Measurements from ENCODE around the gene CAPZA2.
"Not testable (repeated sequence)": the region's sequence is repeated elsewhere in the genome, so short reads cannot be mapped to it uniquely, and the experiment has no call there.

CAPZA2 gene

DNA sequence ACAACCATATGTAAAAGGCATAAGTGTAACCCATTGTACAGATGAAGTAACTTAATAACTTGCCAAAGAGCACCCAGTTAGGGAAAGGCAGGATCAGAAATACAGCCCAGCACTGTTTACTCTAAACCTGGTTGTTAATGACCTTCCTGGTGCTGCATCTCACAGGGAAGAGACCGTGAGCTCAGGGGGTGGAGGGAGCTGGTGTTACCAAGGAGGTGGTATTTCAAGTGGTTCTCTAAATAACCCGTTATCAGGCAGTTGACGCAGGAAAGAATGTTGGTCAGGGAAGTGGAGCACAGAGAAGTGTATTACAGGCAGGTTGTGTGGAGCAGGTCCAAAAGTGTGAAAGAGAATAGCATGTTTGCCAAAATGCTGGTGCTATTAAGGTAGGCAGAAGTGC, 86.5 kb downstream of the CAPZA2 start:
- Histone ChIP-seq H3K4me1 (ENCODE audit: insufficient read depth, low read length) (no peaks in the 10 kb centered on the region), H3K9ac (ENCODE audit: low read depth, low read length) (no peak overlapping the region), H3K36me3 (ENCODE audit: insufficient read depth, low read length) (no peaks in the 10 kb centered on the region)

DNA sequence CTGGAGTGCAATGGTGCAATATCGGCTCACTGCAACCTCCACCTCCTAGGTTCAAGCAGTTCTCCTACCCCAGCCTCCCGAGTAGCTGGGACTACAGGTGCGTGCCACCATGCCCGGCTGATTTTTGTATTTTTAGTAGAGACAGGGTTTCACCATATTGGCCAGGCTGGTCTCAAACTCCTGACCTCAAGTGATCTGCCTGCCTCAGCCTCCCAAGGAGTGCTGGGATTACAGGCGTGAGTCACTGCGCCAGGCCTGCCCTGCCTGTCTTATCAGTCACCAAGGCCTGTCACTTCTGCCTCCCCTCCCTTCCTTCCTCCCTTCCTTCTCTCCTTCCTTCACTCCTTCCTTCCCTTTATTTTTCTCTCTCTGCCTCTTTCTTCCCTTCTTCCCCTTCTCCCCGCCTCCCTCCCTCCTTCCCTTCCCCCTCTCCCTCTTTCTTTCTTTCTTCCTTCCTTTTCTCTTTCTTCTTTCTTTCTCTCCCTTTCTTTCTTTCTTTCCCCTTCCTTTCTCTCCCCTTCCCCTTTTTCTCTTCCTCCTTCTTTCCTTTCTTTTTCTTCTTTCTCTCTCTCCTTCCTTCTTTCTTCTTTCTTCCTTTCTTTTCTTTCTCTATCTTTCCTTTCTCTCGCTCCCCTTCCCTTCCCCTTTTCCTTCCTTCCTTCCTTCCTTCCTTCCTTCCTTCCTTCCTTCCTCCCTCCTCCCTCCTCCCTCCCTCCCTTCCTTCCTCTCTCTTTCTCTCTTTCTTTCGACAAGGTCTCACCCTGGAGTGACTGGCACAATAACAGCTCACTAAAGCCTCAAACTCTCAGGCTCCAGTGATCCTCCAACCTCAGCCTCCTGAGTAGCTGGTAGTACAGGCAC, 87.8 kb downstream of the CAPZA2 start:
- H3K9ac ChIP-seq (ENCODE audit: low read depth, low read length): no peak overlapping the region
- no peaks in the 10 kb centered on the region for H3K4me1 ChIP-seq (ENCODE audit: insufficient read depth, low read length)
- H3K9me3 ChIP-seq (ENCODE audit: control insufficient read depth, insufficient read depth, low read length): no peaks in the 10 kb centered on the region
- no peaks in the 10 kb centered on the region for H3K36me3 ChIP-seq (ENCODE audit: insufficient read depth, low read length)

More for the DNA sequence above, 86.5 kb downstream of the CAPZA2 start:
- no peaks in the 10 kb centered on the region for H3K9me3 ChIP-seq (ENCODE audit: control insufficient read depth, insufficient read depth, low read length)

DNA sequence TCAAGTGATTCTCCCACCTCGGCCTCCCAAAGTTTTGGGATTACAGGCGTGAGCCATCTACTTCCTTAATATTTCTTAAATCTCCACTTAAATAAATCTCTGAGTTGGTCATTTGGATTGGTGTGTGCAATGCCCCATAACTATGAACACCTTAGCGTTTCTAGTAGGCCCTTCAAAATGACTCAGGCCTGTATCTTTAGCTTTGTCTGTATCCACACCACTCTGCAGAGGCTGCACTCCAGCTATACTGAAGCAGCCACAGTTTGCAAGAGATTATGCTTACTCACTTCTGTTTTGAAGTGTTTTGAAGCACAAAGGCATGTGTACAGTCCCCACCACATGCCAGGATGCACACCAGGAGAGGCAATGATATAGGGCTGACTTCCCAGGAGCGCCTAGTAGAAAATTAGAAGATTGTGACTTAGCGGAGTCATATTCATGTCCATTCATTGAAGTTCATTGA, 88.5 kb downstream of the CAPZA2 start:
- no peaks in the 10 kb centered on the region for H3K9me3 ChIP-seq (ENCODE audit: control insufficient read depth, insufficient read depth, low read length)
- H3K36me3 ChIP-seq (ENCODE audit: insufficient read depth, low read length): no peaks in the 10 kb centered on the region
- no peaks in the 10 kb centered on the region for H3K4me1 ChIP-seq (ENCODE audit: insufficient read depth, low read length)
- no peak overlapping the region for H3K9ac ChIP-seq (ENCODE audit: low read depth, low read length)

DNA sequence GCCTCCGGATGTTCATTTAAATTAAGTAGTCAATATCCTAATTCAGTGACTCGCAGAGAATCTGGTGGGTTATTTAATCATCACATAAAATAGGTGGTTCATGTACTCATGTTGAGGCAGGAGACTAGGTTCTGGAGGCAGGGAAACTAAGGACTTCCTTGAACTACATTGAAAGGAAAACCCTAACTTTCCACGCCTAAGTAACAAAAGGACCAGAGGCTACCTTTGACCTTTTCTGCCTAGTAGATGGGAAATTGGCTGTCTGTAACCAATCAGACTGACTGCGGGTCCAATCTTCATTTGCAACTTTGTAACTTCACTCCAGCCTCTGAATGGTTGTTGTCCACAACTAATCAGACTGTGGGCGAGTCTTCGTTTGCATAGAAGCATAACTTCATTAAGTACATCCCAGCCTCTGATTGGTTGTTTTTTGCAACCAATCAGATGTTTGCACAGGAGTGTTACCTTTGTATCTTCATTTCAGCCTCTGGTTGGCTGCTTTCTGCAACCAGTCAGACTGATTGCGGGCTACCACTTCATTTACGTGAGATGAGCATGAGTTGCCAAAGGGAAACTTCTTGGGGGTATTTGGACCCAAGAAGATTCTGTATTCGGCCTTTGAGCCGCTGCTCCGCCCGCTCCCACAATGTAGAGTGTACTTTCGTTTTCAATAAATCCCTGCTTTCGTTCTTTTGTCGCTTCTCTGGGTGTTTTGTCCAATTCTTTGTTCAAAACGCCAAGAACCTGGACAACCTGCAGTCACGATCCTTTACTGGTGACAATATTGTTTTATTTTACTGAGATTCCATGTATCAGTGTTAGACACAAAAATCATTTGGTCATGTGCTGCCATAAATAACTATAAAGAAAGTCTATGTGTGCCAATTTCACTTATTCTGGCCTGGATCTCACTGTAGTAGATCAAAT, 89.2 kb downstream of the CAPZA2 start:
- no peaks in the 10 kb centered on the region for H3K4me1 ChIP-seq (ENCODE audit: insufficient read depth, low read length)
- H3K9me3 ChIP-seq (ENCODE audit: control insufficient read depth, insufficient read depth, low read length): no peaks in the 10 kb centered on the region
- H3K36me3 ChIP-seq (ENCODE audit: insufficient read depth, low read length): no peaks in the 10 kb centered on the region
- no peak overlapping the region for H3K9ac ChIP-seq (ENCODE audit: low read depth, low read length)

DNA sequence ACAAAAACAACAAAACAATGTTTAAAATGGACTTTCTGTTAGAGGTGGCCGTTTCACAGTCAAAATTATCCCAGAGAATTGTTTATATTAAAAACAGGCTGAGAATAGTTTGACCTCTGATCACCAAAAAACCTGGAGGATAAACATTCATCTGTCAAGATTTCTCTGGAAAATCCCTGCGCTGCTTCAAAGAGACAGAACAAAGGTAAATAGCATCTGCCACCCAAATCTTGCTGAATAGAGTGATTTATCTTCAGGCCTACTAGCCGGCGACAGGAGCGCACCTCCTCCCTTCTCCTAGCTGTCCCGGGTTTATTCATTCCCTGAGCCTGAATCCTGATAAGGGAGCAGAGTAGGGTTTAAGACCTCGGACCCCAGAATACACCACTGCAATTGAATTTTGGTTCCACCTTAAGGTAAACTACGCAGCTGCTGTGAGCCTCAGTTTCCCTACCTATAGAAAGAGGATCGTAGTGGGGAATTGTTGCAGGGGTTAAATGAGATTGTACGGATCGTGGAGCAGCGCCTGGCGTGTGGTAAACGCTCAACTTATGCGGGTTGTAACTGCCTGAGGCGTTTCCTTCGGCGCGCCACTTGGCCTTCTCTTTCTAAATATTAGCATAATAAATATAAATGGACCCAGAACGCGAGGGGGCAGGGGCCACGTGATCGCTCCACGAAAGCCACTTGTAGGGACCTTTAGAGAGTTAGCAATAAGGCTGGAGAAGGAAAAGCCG, 90.4 kb downstream of the CAPZA2 start:
- H3K4me1 ChIP-seq (ENCODE audit: insufficient read depth, low read length): no peaks in the 10 kb centered on the region

DNA sequence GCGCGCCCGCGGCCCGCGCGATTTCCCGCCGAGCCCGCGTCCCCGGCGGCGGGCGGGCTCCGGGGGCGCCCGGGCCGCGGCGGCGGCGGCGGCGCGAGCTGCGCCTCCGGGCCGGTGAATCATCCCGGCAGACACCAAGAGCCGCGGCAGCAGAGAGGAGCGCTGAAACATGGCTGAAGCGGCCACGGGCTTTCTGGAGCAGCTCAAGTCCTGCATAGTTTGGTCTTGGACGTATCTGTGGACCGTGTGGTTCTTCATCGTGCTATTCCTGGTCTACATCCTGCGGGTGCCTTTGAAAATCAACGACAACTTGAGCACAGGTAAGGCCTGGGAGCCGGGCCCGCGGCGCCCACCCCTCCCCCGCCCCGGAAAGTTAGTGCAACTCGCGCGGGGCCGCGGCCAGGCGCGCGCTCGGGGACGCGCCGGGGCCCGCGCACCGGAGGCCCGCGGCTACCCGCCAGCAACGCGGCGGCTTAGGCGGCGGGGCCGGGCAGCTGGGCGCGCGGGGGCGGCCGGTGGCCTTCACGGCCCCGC, 91.1 kb downstream of the CAPZA2 start, which contains the start of gene ST7:
ST7 (plus strand) TSS at position 130 of the 534 bp plus-strand sequence; CDS start at position 170, 40 bp downstream.
- H3K9ac ChIP-seq (ENCODE audit: low read depth, low read length): peak within 1 kb of the TSS; percentile 88
- H3K9me3 ChIP-seq (ENCODE audit: control insufficient read depth, insufficient read depth, low read length): no peaks in the 10 kb centered on the region
- no peaks in the 10 kb centered on the region for H3K4me1 ChIP-seq (ENCODE audit: insufficient read depth, low read length)
- H3K36me3 ChIP-seq (ENCODE audit: insufficient read depth, low read length): no peaks in the 10 kb centered on the region

More for the DNA sequence above, 90.4 kb downstream of the CAPZA2 start:
- no peaks in the 10 kb centered on the region for H3K9me3 ChIP-seq (ENCODE audit: control insufficient read depth, insufficient read depth, low read length)
- no peaks in the 10 kb centered on the region for H3K36me3 ChIP-seq (ENCODE audit: insufficient read depth, low read length)
- H3K9ac ChIP-seq (ENCODE audit: low read depth, low read length): peak overlapping the region; percentile 88

DNA sequence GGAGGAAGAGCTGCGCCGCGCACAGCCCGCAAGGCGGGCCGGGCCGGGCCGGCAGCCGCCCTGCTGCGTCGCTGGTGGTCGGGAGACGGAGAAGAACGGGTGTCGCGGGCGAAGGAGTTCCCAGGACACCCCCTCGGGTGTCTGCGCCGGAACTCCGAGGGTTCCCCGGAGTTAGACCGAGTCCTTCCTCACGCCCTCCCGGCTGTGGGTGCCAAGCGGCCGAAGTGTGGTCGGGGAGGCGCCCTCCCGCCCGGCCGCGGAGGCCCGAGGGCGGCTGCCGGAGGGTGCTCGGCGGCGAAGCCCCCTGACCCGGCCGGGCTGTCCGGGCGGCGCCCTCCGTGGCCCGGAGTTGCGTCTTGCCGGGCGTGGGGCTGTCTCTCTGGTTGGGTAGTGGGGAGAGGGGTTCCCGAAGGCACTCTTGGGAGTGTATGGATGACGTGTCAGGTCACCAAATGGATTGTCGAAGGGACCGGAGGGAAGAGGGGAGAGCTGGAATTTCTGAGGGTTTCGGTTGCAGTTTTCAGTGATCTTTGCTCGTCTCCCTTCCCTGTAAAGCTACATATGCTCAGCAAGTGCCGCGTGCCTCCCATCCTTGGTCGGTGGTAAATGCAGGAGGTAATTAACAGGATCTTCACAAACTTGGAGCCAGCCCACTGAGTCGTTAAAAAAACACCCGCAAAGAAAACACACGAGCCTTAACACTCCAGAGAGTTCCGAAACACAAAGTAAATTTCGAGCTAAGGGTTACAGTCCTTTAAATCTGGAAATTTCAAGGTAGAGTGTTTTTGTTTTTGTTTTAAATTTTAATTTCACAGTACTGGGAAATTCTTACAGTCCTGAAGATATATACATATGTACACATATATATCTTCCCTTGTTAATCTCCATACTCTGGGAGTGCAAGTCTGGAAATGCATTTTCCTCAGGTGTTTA, 91.8 kb downstream of the CAPZA2 start:
- Histone ChIP-seq H3K36me3 (ENCODE audit: insufficient read depth, low read length) (no peaks in the 10 kb centered on the region), H3K9me3 (ENCODE audit: control insufficient read depth, insufficient read depth, low read length) (no peaks in the 10 kb centered on the region), H3K9ac (ENCODE audit: low read depth, low read length) (peak overlapping the region; percentile 88), H3K4me1 (ENCODE audit: insufficient read depth, low read length) (no peaks in the 10 kb centered on the region)

DNA sequence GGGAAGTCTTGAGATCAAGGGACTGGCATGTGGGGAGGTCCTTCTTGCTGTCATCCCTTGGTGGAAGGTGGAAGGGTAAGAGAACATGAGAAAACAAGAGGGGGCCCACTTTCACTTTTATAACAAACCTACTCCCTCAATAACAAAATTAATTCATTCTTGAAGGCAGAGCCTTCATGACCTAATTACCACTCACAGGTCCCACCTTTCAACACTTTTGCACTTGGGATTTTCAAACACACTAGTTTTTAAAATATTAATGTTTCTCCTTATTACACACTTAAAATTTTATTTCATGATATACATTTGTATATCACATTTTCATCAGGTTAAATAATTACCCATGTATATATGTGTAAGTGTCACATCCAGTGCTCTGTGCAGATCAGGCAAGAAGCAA, 93.0 kb downstream of the CAPZA2 start:
- Histone ChIP-seq H3K9me3 (ENCODE audit: control insufficient read depth, insufficient read depth, low read length) (no peaks in the 10 kb centered on the region), H3K9ac (ENCODE audit: low read depth, low read length) (no peak overlapping the region), H3K36me3 (ENCODE audit: insufficient read depth, low read length) (no peaks in the 10 kb centered on the region), H3K4me1 (ENCODE audit: insufficient read depth, low read length) (no peaks in the 10 kb centered on the region)

DNA sequence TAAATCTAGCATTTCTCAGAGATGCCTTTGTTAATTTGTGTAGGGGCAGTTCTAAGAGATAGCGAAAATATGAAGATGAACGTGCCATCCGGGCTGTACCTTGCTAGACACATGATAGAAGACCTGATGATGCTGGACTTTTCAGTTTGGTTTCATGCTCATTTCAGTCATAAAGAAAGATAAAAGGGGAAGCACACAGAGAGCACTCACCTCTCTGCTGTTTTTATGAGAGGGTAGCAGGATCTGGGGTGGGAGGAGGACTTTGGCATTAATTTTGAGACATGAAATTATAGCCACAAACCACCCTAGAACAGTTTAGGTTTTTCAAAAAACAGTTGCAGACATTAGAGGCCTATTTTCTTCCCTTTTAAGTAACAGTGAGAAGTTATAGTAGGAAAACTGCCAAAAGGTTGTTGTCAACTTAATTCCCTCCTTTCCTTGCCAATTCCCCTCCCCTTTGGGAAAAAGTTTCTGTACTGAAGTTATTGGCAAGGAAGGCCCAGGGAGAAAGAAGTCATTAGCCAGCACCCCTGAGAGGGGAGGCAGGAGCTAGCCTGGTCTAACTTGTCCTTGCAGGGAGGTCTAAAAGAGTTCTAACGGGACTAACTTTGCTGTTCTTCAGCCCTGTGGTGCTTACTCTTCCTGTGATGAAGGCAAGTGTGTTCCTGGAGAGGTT, 93.6 kb downstream of the CAPZA2 start:
- Histone ChIP-seq H3K9ac (ENCODE audit: low read depth, low read length) (no peak overlapping the region), H3K4me1 (ENCODE audit: insufficient read depth, low read length) (no peaks in the 10 kb centered on the region), H3K9me3 (ENCODE audit: control insufficient read depth, insufficient read depth, low read length) (no peaks in the 10 kb centered on the region), H3K36me3 (ENCODE audit: insufficient read depth, low read length) (no peaks in the 10 kb centered on the region)

DNA sequence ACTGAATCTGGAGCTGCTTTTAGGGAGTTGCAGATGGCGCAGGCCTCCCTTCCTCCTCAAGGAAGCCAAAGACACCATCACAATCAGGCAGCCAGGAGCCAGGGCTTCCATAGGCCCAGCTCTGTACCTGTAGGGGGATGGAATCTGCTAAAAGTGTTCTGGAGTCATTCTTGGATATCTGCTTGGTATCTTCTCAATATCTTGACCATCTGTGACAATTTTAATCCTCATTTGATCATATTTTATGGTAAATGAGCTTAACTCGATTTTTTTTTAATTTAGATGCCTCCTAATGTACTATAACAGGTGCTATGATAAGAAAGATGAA, 94.1 kb downstream of the CAPZA2 start:
- Histone ChIP-seq H3K9ac (ENCODE audit: low read depth, low read length) (no peak overlapping the region), H3K36me3 (ENCODE audit: insufficient read depth, low read length) (no peaks in the 10 kb centered on the region), H3K9me3 (ENCODE audit: control insufficient read depth, insufficient read depth, low read length) (no peaks in the 10 kb centered on the region), H3K4me1 (ENCODE audit: insufficient read depth, low read length) (no peaks in the 10 kb centered on the region)

DNA sequence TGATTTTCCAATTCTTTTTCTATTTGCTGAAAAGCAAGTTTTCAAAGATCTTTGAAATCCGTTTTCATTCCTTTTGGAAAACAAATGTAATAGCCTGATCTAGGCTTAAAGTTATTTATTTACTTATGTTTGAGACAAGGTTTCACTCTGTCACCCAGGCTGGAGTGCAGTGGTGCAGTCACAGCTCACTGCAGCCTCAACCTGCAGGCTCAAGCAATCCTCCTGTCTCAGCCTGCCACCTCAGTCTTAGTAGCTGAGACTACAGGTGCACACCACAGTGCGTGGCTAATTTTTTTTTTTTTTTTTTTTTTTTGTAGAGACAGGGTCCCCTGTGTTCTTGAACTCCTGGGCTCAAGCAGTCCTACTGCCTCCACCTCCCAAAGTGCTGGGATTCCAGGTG, 95.5 kb downstream of the CAPZA2 start:
- no peak overlapping the region for H3K9ac ChIP-seq (ENCODE audit: low read depth, low read length)

DNA sequence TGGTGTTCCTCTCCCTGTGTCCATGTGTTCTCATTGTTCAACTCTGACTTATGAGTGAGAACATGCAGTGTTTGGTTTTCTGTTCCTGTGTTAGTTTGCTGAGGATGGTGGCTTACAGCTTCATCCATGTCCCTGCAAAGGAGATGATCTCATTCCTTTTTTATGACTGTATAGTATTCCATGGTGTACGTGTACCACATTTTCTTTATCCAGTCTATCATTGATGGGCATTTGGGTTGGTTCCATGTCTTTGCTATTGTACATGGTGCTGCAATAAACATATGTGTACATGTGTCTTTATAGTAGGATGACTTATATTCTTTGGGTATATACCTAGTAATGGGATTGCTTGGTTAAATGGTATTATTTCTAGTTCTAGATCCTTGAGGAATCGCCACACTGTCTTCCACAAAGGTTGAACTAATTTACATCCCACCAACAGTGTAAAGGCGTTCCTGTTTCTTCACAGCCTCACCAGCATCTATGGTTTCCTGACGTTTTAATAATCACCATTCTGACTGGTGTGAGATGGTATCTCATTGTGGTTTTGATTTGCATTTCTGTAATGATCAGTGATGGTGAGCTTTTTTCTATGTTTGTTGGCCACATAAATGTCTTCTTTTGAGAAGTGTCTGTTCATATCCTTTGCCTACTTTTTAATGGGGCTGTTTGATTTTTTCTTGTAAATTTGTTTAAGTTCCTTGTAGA, 99.7 kb downstream of the CAPZA2 start:
- H3K36me3 ChIP-seq (ENCODE audit: insufficient read depth, low read length): not testable (repeated sequence)

More for the DNA sequence above, 95.5 kb downstream of the CAPZA2 start:
- Histone ChIP-seq H3K36me3 (ENCODE audit: insufficient read depth, low read length) (no peaks in the 10 kb centered on the region), H3K4me1 (ENCODE audit: insufficient read depth, low read length) (no peaks in the 10 kb centered on the region), H3K9me3 (ENCODE audit: control insufficient read depth, insufficient read depth, low read length) (no peaks in the 10 kb centered on the region)

More for the DNA sequence above, 99.7 kb downstream of the CAPZA2 start:
- not testable (repeated sequence) for H3K4me1 ChIP-seq (ENCODE audit: insufficient read depth, low read length); H3K9ac ChIP-seq (ENCODE audit: low read depth, low read length); H3K9me3 ChIP-seq (ENCODE audit: control insufficient read depth, insufficient read depth, low read length)

All from ES-I3 (cell line).